Activated naive CD4-positive, alpha-beta T cell (primary cell): ENCODE results near the gene TP53TG3F.
"Not testable (repeated sequence)": the region's sequence is repeated elsewhere in the genome, so short reads cannot be mapped to it uniquely, and the experiment has no call there.

Experiments used
- DNase-seq, 4 experiments: peaks; one replicate each; lab custom pipeline; 2025; lab: John Stamatoyannopoulos, UW

Gene TP53TG3F, protein sequence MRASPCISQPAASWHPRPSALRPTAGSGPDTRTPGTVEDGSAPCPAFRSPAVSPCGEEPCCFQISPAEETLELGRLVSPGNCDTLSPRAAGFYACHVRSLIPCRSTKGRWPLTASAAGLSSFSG

DNA sequence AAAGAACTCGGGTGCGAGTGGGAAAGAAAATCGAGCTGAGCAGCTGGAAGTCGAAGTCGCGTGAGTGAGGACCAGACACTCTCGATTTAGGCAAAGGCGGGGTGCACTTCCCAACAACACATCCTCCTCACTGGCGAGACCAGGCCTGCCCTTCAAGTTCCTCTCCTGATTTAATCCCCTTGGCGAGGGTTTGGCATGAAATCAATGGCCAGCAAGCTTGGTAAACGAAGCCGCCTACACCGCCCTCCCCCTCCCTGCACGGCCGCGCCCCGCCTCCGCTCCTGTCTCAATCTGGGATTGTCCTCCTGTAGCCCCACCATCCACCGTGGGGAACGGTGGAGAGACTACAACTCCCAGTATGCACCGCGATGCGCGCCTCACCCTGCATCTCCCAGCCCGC lies at the start of gene TP53TG3F:
Gene TP53TG3F (plus strand): TSS at position 301 of the 400 bp plus-strand sequence. CDS start 68 bp downstream, at position 369.
- DNase-seq = not testable (repeated sequence)

DNA sequence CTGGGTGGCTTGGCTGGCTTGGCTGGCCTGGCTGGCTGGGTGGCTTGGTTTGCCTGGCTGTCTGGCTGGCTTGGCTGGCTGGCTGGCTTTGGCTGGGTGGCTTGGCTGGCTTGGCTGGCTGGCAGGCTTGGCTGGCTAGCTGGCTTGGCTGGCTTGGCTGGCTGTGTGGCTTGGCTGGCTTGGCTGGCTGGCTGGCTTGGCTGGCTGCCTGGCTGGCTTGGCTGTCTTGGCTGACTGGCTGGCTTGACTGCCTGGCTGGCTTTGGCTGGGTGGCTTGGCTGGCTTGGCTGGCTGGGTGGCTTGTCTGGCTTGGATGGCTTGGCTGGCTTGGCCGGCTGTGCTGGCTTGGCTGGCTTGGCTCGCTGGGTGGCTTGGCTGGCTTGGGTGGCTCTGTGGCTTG lies 32.2 kb downstream of the TP53TG3F start:
- not testable (repeated sequence) for DNase-seq

DNA sequence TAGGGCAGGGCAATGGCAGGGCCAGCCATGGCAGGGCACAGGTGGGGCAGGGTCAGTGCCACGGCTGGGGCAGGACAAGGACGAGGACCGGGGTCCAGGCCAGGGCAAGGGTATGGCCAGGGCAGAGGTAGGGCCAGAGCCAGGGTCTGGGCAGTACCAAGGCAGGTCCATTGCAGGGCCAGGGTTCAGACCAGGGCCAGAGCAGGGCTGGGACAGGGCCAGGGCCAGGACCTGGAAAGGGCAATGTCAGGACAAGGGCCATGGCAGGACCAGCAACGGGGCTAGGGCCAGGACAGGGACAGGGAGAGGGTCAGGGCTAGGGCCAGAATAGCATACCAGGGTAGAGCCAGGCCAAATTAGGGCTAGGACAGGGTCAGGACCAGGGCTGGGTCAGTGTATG lies 47.8 kb downstream of the TP53TG3F start:
- not testable (repeated sequence) for DNase-seq

DNA sequence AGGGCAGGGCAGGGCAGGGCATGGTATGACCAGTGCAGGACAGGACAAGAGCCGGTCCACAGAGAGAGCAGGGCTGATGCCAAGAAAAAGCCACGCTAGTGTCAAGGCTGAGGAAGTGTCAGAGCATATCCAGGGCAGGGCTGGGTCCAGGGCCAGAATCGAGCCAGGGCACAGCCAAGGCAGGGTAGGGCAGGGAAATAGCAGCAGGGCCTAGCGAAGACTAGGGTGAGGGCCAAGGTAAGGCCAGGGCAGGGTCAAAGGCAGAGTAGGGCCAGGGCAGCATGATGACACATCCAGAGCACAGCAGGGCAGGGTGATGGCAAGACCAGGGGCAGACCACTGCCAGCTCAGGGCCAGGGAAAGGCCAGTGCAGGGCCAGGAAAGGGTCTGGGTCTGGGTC lies 49.7 kb downstream of the TP53TG3F start:
- not testable (repeated sequence) for DNase-seq

DNA sequence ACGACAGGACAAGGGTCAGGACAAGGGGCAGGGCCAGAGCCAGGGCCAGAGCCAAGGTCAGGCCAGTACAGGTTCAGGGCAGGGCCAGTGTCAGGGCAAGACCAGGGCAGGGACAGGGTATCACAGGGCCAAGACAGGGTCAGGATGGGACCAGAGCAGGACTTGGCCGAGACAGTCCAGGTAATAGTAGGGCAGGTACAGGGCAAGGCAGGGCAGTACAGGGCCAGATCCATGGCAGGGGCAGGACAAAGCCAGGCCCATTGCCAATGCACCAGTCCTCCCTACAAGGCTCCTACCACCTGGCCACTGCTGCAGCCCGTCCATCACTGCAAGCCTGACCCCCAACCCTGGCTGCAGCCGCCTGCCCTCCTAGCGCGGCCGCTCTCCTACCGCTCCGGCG lies 50.5 kb downstream of the TP53TG3F start:
- DNase-seq = not testable (repeated sequence)
